K562 (cell line): ENCODE measurements around the gene LEMD1. TPM values are rescaled to one million over a fixed set of nuclear protein-coding genes. Genes with fewer than 3 reads are reported as not detected.

Experiments
- EGR1 ChIP-seq: fragments of 450-650 bp; conservative IDR thresholded peaks from 2 replicates; pipeline ENCODE4 v1.6.1; 2017; ENCODE audit warnings: mild to moderate bottlenecking
- FOXP1 ChIP-seq: sonication (generic); formaldehyde crosslinking; IDR thresholded peaks from 2 replicates; pipeline ENCODE4 v1.8.0; 2022; ENCODE audit warnings: mild to moderate bottlenecking, missing genetic modification reagents
- NR2F6 ChIP-seq: fragments of 450-650 bp; formaldehyde crosslinking; IDR thresholded peaks from 2 replicates; pipeline ENCODE4 v1.4.0; 2020; ENCODE audit warnings: mild to moderate bottlenecking
- PURB ChIP-seq: sonication (generic); formaldehyde crosslinking; IDR thresholded peaks from 2 replicates; pipeline ENCODE4 v1.9.0; 2021; ENCODE audit warnings: low read depth, mild to moderate bottlenecking, missing genetic modification reagents
- STAT5A ChIP-seq: IDR thresholded peaks from 2 replicates; pipeline ENCODE4 v1.6.1; 2012; ENCODE audit warnings: low read length, inconsistent platforms, borderline replicate concordance
- ZSCAN32 ChIP-seq: fragments of 450-650 bp; formaldehyde crosslinking; IDR thresholded peaks from 2 replicates; pipeline ENCODE4 v1.4.0; 2020; ENCODE audit warnings: mild to moderate bottlenecking, moderate library complexity
- polyA plus RNA-seq, 8 experiments: library from polyadenylated mRNA; depleted of rRNA in 4 of 8; stranded (reverse) in 5 of 8; unstranded in 3 of 8; fragments of >200 nt; fragmentation: Nextera tagmentation in 2 of 8; fragmentation: Illumina TruSeq in 1 of 8; extraction: Ambion mirVana in 2 of 8; extraction: Trizol in 1 of 8; gene quantifications; 2 replicates each; pipeline versions ENCODE4 v1.2.1 to v1.2.3, GENCODE V29; 2011 to 2014; ENCODE audit warnings: inconsistent platforms in 1 of 8, missing spikeins in 1 of 8
- total RNA-seq, 7 experiments: library from RNA; depleted of rRNA in 6 of 7; stranded (reverse); fragments of >200 nt in 6 of 7; fragmentation: Illumina TruSeq in 2 of 7; extraction: Trizol in 2 of 7; gene quantifications; 2 replicates each; pipeline versions ENCODE4 v1.2.1 to v1.2.3, GENCODE V29; 2011 to 2021; ENCODE audit warnings: low replicate concordance in 1 of 7
- TF ChIP-seq, protein P1 (sequence below): fragments of 200-600 bp; sonication (generic); IDR thresholded peaks from one replicate; pipeline ENCODE4 v1.6.1; 2012; ENCODE audit warnings: mild to moderate bottlenecking, low read depth, low read length, inconsistent platforms
- TF ChIP-seq, protein P2 (sequence below), 2 experiments: IDR thresholded peaks; 2 replicates each; pipeline ENCODE4 v1.6.1; 2012; ENCODE audit warnings: improper control_type of control experiment in 2 of 2, low read depth in 2 of 2, low read length in 2 of 2, borderline replicate concordance in 1 of 2

Gene LEMD1
- total and polyA plus RNA-seq, 9 of the 15 experiments (the other 6 are each of a cell fraction or from before 2014, with no cell fraction given) = 0.11 to 2.4 (median 0.57) TPM; not detected in 1

DNA sequence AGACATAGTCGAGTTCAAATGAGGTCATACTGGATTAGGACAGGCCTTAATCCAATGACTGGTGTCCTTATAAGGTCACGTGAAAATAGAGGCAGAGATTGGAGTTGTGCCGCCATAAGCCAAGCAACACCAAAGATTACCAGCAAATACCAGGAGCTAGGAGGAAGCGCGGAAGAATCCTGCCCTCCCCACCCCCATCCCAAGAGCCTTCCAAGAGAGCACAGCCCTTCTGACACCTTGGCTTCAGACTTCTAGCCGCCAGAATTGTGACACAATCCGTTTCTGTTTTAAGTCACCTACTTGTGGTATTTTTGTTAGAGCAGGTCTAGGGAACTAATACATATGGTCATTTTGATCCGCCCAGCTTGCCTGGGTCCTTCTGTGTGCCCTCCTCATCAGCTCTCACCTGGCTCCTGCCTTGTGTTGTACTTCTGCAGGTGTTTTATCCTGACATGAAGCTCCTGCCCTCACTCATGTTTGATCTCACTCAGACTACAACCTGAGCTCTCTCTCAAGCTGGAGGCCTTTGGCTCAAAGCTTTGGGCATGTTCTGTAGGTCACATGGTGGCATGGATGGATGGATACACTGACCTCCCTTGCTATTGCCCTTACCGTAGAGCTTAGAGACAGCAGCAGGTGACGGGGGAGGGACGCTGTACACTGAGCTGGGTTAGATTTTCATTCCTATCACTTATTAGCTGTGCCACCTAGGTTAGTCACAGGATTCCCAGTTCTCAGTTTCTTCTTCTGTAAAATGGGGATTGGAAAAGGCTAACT lies 89.7 kb downstream of the LEMD1 start (continued):
- TF ChIP-seq, protein P1, sequence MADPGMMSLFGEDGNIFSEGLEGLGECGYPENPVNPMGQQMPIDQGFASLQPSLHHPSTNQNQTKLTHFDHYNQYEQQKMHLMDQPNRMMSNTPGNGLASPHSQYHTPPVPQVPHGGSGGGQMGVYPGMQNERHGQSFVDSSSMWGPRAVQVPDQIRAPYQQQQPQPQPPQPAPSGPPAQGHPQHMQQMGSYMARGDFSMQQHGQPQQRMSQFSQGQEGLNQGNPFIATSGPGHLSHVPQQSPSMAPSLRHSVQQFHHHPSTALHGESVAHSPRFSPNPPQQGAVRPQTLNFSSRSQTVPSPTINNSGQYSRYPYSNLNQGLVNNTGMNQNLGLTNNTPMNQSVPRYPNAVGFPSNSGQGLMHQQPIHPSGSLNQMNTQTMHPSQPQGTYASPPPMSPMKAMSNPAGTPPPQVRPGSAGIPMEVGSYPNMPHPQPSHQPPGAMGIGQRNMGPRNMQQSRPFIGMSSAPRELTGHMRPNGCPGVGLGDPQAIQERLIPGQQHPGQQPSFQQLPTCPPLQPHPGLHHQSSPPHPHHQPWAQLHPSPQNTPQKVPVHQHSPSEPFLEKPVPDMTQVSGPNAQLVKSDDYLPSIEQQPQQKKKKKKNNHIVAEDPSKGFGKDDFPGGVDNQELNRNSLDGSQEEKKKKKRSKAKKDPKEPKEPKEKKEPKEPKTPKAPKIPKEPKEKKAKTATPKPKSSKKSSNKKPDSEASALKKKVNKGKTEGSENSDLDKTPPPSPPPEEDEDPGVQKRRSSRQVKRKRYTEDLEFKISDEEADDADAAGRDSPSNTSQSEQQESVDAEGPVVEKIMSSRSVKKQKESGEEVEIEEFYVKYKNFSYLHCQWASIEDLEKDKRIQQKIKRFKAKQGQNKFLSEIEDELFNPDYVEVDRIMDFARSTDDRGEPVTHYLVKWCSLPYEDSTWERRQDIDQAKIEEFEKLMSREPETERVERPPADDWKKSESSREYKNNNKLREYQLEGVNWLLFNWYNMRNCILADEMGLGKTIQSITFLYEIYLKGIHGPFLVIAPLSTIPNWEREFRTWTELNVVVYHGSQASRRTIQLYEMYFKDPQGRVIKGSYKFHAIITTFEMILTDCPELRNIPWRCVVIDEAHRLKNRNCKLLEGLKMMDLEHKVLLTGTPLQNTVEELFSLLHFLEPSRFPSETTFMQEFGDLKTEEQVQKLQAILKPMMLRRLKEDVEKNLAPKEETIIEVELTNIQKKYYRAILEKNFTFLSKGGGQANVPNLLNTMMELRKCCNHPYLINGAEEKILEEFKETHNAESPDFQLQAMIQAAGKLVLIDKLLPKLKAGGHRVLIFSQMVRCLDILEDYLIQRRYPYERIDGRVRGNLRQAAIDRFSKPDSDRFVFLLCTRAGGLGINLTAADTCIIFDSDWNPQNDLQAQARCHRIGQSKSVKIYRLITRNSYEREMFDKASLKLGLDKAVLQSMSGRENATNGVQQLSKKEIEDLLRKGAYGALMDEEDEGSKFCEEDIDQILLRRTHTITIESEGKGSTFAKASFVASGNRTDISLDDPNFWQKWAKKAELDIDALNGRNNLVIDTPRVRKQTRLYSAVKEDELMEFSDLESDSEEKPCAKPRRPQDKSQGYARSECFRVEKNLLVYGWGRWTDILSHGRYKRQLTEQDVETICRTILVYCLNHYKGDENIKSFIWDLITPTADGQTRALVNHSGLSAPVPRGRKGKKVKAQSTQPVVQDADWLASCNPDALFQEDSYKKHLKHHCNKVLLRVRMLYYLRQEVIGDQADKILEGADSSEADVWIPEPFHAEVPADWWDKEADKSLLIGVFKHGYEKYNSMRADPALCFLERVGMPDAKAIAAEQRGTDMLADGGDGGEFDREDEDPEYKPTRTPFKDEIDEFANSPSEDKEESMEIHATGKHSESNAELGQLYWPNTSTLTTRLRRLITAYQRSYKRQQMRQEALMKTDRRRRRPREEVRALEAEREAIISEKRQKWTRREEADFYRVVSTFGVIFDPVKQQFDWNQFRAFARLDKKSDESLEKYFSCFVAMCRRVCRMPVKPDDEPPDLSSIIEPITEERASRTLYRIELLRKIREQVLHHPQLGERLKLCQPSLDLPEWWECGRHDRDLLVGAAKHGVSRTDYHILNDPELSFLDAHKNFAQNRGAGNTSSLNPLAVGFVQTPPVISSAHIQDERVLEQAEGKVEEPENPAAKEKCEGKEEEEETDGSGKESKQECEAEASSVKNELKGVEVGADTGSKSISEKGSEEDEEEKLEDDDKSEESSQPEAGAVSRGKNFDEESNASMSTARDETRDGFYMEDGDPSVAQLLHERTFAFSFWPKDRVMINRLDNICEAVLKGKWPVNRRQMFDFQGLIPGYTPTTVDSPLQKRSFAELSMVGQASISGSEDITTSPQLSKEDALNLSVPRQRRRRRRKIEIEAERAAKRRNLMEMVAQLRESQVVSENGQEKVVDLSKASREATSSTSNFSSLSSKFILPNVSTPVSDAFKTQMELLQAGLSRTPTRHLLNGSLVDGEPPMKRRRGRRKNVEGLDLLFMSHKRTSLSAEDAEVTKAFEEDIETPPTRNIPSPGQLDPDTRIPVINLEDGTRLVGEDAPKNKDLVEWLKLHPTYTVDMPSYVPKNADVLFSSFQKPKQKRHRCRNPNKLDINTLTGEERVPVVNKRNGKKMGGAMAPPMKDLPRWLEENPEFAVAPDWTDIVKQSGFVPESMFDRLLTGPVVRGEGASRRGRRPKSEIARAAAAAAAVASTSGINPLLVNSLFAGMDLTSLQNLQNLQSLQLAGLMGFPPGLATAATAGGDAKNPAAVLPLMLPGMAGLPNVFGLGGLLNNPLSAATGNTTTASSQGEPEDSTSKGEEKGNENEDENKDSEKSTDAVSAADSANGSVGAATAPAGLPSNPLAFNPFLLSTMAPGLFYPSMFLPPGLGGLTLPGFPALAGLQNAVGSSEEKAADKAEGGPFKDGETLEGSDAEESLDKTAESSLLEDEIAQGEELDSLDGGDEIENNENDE = no peak
- no peak for TF ChIP-seq NR2F6 (CRISPR knock-in tag)
- no peak for TF ChIP-seq EGR1
- no peak for TF ChIP-seq PURB (CRISPR knock-in tag)
- TF ChIP-seq FOXP1 (CRISPR knock-in tag) = no peak
- no peak for TF ChIP-seq ZSCAN32 (CRISPR knock-in tag)
- TF ChIP-seq, protein P2, sequence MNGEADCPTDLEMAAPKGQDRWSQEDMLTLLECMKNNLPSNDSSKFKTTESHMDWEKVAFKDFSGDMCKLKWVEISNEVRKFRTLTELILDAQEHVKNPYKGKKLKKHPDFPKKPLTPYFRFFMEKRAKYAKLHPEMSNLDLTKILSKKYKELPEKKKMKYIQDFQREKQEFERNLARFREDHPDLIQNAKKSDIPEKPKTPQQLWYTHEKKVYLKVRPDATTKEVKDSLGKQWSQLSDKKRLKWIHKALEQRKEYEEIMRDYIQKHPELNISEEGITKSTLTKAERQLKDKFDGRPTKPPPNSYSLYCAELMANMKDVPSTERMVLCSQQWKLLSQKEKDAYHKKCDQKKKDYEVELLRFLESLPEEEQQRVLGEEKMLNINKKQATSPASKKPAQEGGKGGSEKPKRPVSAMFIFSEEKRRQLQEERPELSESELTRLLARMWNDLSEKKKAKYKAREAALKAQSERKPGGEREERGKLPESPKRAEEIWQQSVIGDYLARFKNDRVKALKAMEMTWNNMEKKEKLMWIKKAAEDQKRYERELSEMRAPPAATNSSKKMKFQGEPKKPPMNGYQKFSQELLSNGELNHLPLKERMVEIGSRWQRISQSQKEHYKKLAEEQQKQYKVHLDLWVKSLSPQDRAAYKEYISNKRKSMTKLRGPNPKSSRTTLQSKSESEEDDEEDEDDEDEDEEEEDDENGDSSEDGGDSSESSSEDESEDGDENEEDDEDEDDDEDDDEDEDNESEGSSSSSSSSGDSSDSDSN (IDR thresholded peaks at IDR 0.05; ENCODE audit: borderline replicate concordance in 1 of 2, low read depth in 2 of 2, low read length in 2 of 2) = no peak
- TF ChIP-seq STAT5A = no peak
